PFSK-1 (cell line): ENCODE data around the gene ATP8B4.

Source experiments
- POLR2AphosphoS5 ChIP-seq: IDR thresholded peaks from 2 replicates; pipeline ENCODE4 v1.6.1; 2012; ENCODE audit warnings: low read depth, mild to moderate bottlenecking, control low read depth, low read length, moderate library complexity
- REST ChIP-seq, 2 experiments: IDR thresholded peaks; 2 replicates each; pipeline versions ENCODE4 v1.6.1 to v1.8.0; 2011 to 2012; ENCODE audit warnings: low read depth in 2 of 2, low read length in 2 of 2, control low read depth in 1 of 2, inconsistent platforms in 1 of 2, mild to moderate bottlenecking in 1 of 2, moderate library complexity in 1 of 2; ENCODE audit not compliant: insufficient read depth in 1 of 2
- SIN3A ChIP-seq: IDR thresholded peaks from 2 replicates; pipeline ENCODE4 v1.6.1; 2012; ENCODE audit warnings: mild to moderate bottlenecking, low read length, moderate library complexity, borderline replicate concordance; ENCODE audit not compliant: insufficient read depth
- TAF1 ChIP-seq: IDR thresholded peaks from 2 replicates; pipeline ENCODE4 v1.6.1; 2012; ENCODE audit warnings: low read length, control low read depth, borderline replicate concordance; ENCODE audit not compliant: insufficient read depth

- TF ChIP-seq POLR2AphosphoS5 (no peak), REST (IDR thresholded peaks at IDR 0.05; ENCODE audit: insufficient read depth in 1 of 2, low read depth in 2 of 2, low read length in 2 of 2) (no peak), SIN3A (no peak), TAF1 (no peak)
Measured at GRCh38 chr15:50046159-50046558, 72.9 kb downstream of the ATP8B4 start.
